Glutamatergic neuron (in vitro differentiated cells): ENCODE results near the gene METTL8. TPM values are rescaled to one million over a fixed set of nuclear protein-coding genes. Genes with fewer than 3 reads are reported as not detected.

Experiments used
- DNase-seq: peaks from one replicate; pipeline ENCODE4 v3.0.0; 2022
- H3K27ac Mint-ChIP-seq: one replicate; pipeline ENCODE4 v1.8.0; 2020; ENCODE audit warnings: mild to moderate bottlenecking, mixed read lengths, inconsistent platforms; ENCODE audit not compliant: unreplicated experiment
- H3K27me3 Mint-ChIP-seq: one replicate; pipeline ENCODE4 v1.8.0; 2020; ENCODE audit warnings: mild to moderate bottlenecking, moderate library complexity, mixed read lengths, inconsistent platforms; ENCODE audit not compliant: unreplicated experiment
- H3K36me3 Mint-ChIP-seq: one replicate; pipeline ENCODE4 v1.8.0; 2020; ENCODE audit warnings: mild to moderate bottlenecking, mixed read lengths, inconsistent platforms; ENCODE audit not compliant: unreplicated experiment
- H3K4me1 Mint-ChIP-seq: one replicate; pipeline ENCODE4 v1.8.0; 2020; ENCODE audit warnings: mild to moderate bottlenecking, low read depth, mixed read lengths, inconsistent platforms; ENCODE audit not compliant: unreplicated experiment
- H3K4me3 Mint-ChIP-seq: one replicate; pipeline ENCODE4 v1.8.0; 2020; ENCODE audit warnings: mild to moderate bottlenecking, mixed read lengths, inconsistent platforms; ENCODE audit not compliant: unreplicated experiment
- H3K9me3 Mint-ChIP-seq: one replicate; pipeline ENCODE4 v1.8.0; 2020; ENCODE audit warnings: mild to moderate bottlenecking, moderate library complexity, mixed read lengths, inconsistent platforms; ENCODE audit not compliant: unreplicated experiment
- total RNA-seq: library from RNA; stranded (reverse); fragmentation: NEBNext Ultra II Directional; extraction: Animal tissue kit (Norgen Biotek cat#: 25700); gene quantifications from one replicate; pipeline ENCODE4 v1.2.1, GENCODE V29; 2021; ENCODE audit not compliant: unreplicated experiment
- TF ChIP-seq, protein P1 (sequence below): fragments of 200-600 bp; sonication (generic); IDR thresholded peaks from one replicate; pipeline ENCODE4 v1.5.0; 2021; ENCODE audit not compliant: partially characterized antibody, unreplicated experiment

Gene METTL8
- total RNA-seq, 1 donor from 2014 or later: 10.9 TPM

DNA sequence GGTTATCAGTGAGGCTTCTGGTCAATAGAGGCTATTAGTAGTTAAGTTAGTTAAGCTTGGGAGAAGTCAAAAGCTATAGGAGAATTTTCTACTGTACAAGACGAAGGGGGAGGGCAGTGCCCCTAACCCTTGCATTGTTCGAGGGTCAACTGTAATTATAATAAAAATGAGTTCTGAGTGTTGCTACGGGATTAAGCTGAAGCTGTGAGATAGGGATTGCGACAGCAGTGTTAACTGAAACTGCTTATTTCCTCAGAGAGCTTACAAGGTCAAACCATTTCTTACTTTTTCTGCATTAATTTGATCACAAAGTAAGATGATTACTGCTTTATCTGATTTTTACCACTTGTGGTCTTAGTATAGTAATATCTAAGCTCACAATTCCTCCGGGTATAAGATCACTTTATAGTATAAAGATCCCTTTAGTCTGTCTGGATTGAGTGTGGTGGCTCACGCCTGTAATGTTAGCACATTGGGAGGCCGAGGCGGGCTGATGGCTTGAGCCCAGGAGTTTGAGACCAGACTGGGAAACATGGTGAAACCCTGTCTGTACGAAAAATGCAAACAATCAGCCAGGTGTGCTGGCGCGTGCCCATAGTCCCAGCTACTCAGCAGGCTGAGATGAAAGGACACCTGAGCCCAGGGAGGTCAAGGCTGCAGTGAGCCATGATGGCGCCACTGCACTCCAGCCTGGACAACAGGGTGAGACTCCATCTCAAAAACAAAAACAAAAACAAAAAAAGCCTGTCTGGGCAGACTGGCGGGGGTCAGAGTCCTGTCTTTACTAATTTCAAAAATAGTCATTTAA lies 153.6 kb downstream of the METTL8 start:
- TF ChIP-seq, protein P1, sequence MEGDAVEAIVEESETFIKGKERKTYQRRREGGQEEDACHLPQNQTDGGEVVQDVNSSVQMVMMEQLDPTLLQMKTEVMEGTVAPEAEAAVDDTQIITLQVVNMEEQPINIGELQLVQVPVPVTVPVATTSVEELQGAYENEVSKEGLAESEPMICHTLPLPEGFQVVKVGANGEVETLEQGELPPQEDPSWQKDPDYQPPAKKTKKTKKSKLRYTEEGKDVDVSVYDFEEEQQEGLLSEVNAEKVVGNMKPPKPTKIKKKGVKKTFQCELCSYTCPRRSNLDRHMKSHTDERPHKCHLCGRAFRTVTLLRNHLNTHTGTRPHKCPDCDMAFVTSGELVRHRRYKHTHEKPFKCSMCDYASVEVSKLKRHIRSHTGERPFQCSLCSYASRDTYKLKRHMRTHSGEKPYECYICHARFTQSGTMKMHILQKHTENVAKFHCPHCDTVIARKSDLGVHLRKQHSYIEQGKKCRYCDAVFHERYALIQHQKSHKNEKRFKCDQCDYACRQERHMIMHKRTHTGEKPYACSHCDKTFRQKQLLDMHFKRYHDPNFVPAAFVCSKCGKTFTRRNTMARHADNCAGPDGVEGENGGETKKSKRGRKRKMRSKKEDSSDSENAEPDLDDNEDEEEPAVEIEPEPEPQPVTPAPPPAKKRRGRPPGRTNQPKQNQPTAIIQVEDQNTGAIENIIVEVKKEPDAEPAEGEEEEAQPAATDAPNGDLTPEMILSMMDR: no peak
- Mint-ChIP-seq H3K9me3 (no peaks in the 10 kb centered on the region), H3K27me3 (no peaks in the 10 kb centered on the region), H3K4me1 (peaks cover 7% of the 10 kb centered on the region), H3K27ac (no peak overlapping the region), H3K4me3 (no peak overlapping the region), H3K36me3 (no peaks in the 10 kb centered on the region)
- no peak for DNase-seq

DNA sequence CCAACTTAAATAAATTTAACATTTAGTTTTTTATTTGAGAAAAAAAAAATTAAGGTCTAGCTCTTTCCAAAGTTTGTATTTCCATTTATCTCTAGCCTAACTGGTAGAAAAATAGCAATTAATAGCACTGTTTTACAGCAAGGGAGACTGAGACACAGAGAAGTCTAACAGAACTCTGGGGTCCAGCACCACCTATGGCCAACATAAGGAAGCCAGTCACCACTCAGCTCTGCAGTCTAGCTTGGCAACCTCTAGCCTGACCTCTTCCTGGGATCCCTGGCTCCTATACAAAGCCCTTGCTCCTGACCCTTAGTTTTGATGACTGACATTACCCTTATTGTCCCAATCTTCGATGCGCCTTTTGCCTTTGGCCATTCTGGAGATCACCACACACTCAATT lies 159.0 kb downstream of the METTL8 start:
- Mint-ChIP-seq H3K27ac (no peak overlapping the region), H3K4me1 (no peaks in the 10 kb centered on the region), H3K27me3 (no peaks in the 10 kb centered on the region), H3K36me3 (no peaks in the 10 kb centered on the region), H3K4me3 (no peak overlapping the region), H3K9me3 (no peaks in the 10 kb centered on the region)
- TF ChIP-seq, protein P1: no peak
- DNase-seq: no peak

DNA sequence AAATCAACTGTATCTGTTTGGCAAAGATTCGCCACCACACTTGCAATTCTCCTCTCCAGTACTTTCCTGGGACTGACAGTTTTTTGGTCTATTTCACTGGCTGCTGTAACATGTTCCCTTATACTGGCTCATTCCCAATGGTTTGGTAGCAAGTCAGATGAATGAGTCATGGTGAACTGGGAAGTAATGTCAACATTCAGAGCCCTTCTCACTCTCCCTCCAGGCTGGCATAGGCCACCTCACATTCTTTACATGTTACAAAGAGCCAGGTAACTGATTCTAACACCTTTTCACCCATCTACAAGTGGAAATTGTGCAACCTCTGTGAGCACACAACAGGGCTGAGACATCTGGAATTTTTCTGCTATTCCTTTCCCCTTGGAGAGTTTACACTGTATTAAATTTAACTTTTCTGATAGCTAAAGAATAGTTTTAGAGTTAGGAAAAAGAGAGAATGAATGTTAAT lies 161.8 kb downstream of the METTL8 start:
- H3K27me3 Mint-ChIP-seq: no peaks in the 10 kb centered on the region
- no peaks in the 10 kb centered on the region for H3K36me3 Mint-ChIP-seq
- no peak overlapping the region for H3K27ac Mint-ChIP-seq
- no peak overlapping the region for H3K4me3 Mint-ChIP-seq
- H3K9me3 Mint-ChIP-seq: no peaks in the 10 kb centered on the region
- TF ChIP-seq, protein P1: no peak
- no peaks in the 10 kb centered on the region for H3K4me1 Mint-ChIP-seq
- DNase-seq: no peak

GRCh38 chr2:171271386-171271785 lies 162.4 kb downstream of the METTL8 start:
- Mint-ChIP-seq H3K4me3 (no peak overlapping the region), H3K27me3 (no peaks in the 10 kb centered on the region), H3K27ac (no peak overlapping the region), H3K9me3 (no peaks in the 10 kb centered on the region), H3K36me3 (no peaks in the 10 kb centered on the region), H3K4me1 (no peaks in the 10 kb centered on the region)
- no peak for DNase-seq
- TF ChIP-seq, protein P1: no peak
